GM18502 (cell line): ENCODE results near the gene EGFL8.

ENCODE experiments used
- ATAC-seq: cut with Tn5 transposase; IDR thresholded peaks from one replicate; pipeline ENCODE4 v1.9.1; 2021; ENCODE audit warnings: mild to moderate bottlenecking; ENCODE audit not compliant: unreplicated experiment, poor library complexity

Gene EGFL8

GRCh38 chr6:32216285-32216684 is 51.9 kb downstream of the EGFL8 start:
- ATAC-seq = no peak

- ATAC-seq = no peak
Observed at GRCh38 chr6:32216998-32217397, 52.6 kb downstream of the EGFL8 start.
